HEK293T (cell line): ENCODE measurements around the gene DMAC2.

ENCODE experiments used
- BHLHE40 ChIP-seq: fragments of 450-650 bp; IDR thresholded peaks from 2 replicates; pipeline ENCODE4 v1.6.1; 2016; ENCODE audit warnings: mild to moderate bottlenecking, moderate library complexity, borderline replicate concordance
- FOXA1 ChIP-seq: fragments of 450-650 bp; IDR thresholded peaks from 2 replicates; pipeline ENCODE4 v1.6.1; 2016; ENCODE audit warnings: mild to moderate bottlenecking
- HDGF ChIP-seq: fragments of 450-650 bp; IDR thresholded peaks from 2 replicates; pipeline ENCODE4 v1.6.1; 2017; ENCODE audit warnings: antibody characterized with exemption, borderline replicate concordance
- LEF1 ChIP-seq: fragments of 450-650 bp; IDR thresholded peaks from 2 replicates; pipeline ENCODE4 v1.6.1; 2017; ENCODE audit warnings: mild to moderate bottlenecking, borderline replicate concordance
- NFRKB ChIP-seq: fragments of 450-650 bp; IDR thresholded peaks from 2 replicates; pipeline ENCODE4 v1.6.1; 2016; ENCODE audit warnings: mild to moderate bottlenecking, moderate library complexity
- SP1 ChIP-seq: fragments of 450-650 bp; IDR thresholded peaks from 2 replicates; pipeline ENCODE4 v1.6.1; 2017
- SUZ12 ChIP-seq: fragments of 450-650 bp; IDR thresholded peaks from 2 replicates; pipeline ENCODE4 v1.6.1; 2016; ENCODE audit warnings: mild to moderate bottlenecking
- TARDBP ChIP-seq: fragments of 450-650 bp; IDR thresholded peaks from 2 replicates; pipeline ENCODE4 v1.6.1; 2016
- TF ChIP-seq, protein P1 (sequence below): fragments of 450-650 bp; IDR thresholded peaks from 2 replicates; pipeline ENCODE4 v1.6.1; 2016

DNA sequence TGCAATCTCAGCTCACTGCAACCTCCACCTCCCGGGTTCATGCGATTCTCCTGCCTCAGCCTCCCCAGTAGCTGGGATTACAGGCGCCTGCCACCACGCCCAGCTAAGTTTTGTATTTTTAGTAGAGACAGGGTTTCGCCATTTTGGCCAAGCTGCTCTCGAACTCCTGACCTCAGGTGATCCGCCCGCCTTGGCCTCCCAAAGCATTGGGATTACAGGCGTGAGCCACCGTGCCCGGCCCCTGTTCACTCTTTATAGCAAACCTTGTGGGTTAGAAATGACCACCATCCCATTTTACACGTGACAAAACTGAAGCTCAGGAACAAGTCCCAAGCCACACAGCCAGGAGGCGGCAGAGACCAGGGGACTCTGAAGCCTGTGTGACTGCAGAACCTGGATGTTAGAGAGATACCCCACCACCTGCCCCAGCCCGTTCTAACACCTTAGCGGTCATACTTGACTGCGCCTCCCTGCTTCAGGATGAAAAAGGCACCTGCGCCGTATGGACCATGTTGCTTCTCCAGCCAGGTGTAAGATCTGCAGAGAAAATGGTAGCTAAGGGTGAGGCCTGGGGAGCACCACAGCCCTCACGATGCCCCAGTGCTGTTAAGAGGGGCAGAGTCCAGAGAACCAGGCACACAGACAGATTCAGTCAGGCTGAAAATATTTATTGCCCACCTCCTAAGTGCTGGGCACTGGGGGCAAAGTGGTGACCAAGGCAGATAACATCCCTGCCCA is 3.6 kb downstream of the DMAC2 start:
- TF ChIP-seq TARDBP (no peak), FOXA1 (no peak), NFRKB (no peak), SP1 (no peak), HDGF (no peak), BHLHE40 (no peak), LEF1 (no peak), SUZ12 (no peak)
- TF ChIP-seq, protein P1, sequence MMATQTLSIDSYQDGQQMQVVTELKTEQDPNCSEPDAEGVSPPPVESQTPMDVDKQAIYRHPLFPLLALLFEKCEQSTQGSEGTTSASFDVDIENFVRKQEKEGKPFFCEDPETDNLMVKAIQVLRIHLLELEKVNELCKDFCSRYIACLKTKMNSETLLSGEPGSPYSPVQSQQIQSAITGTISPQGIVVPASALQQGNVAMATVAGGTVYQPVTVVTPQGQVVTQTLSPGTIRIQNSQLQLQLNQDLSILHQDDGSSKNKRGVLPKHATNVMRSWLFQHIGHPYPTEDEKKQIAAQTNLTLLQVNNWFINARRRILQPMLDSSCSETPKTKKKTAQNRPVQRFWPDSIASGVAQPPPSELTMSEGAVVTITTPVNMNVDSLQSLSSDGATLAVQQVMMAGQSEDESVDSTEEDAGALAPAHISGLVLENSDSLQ, result no peak
